ENCODE data around the gene NME9.

Gene NME9

GRCh38 chr3:138332472-138333073 lies 2.9 kb upstream of the NME9 start:
- DNase-seq, result peak; percentile 12 to 50

GRCh38 chr3:138331143-138331894 lies 1.7 kb upstream of the NME9 start:
- DNase-seq, result no peak

- DNase-seq, result no peak
Measured at GRCh38 chr3:138329984-138330293, 288 bp upstream of the NME9 start.

- DNase-seq, result peak in 1 of 2 experiments; percentile 56
Measured at GRCh38 chr3:138328341-138328740, 1.3 kb downstream of the NME9 start.

- no peak for DNase-seq
Measured at GRCh38 chr3:138327831-138328230, 1.8 kb downstream of the NME9 start.

- no peak for DNase-seq
Measured at GRCh38 chr3:138326866-138327595, 2.6 kb downstream of the NME9 start.

GRCh38 chr3:138325990-138326389 lies 3.7 kb downstream of the NME9 start:
- DNase-seq, result no peak

- no peak for DNase-seq
Measured at GRCh38 chr3:138323971-138324370, 5.7 kb downstream of the NME9 start.

GRCh38 chr3:138317687-138318086 lies 12.0 kb downstream of the NME9 start:
- no peak for DNase-seq

- no peak for DNase-seq
Measured at GRCh38 chr3:138314751-138315150, 14.9 kb downstream of the NME9 start.

GRCh38 chr3:138310494-138310893 lies 19.2 kb downstream of the NME9 start:
- DNase-seq, result no peak

GRCh38 chr3:138308783-138309182 lies 20.9 kb downstream of the NME9 start:
- no peak for DNase-seq

GRCh38 chr3:138307899-138308298 lies 21.8 kb downstream of the NME9 start:
- DNase-seq, result no peak

GRCh38 chr3:138303474-138303873 lies 26.2 kb downstream of the NME9 start:
- DNase-seq, result no peak

- no peak for DNase-seq
Measured at GRCh38 chr3:138300647-138301046, 29.0 kb downstream of the NME9 start.

GRCh38 chr3:138297876-138298275 lies 31.8 kb downstream of the NME9 start:
- DNase-seq, result no peak

GRCh38 chr3:138297059-138297607 lies 32.5 kb downstream of the NME9 start:
- no peak for DNase-seq

- no peak for DNase-seq
Measured at GRCh38 chr3:138296639-138297038, 33.0 kb downstream of the NME9 start.

GRCh38 chr3:138289701-138290100 lies 40.0 kb downstream of the NME9 start:
- DNase-seq, result no peak

GRCh38 chr3:138289260-138289659 lies 40.4 kb downstream of the NME9 start:
- no peak for DNase-seq

GRCh38 chr3:138284957-138285477 lies 44.6 kb downstream of the NME9 start:
- DNase-seq, result no peak

GRCh38 chr3:138284079-138284478 lies 45.6 kb downstream of the NME9 start:
- no peak for DNase-seq

- DNase-seq, result no peak
Measured at GRCh38 chr3:138282836-138283235, 46.8 kb downstream of the NME9 start.

GRCh38 chr3:138281561-138281960 lies 48.1 kb downstream of the NME9 start:
- no peak for DNase-seq

Measured in NCI-H524 (cell line).